GM21390 (cell line): ENCODE results near the gene EPS8L1.
"Not testable (repeated sequence)": the region's sequence is repeated elsewhere in the genome, so short reads cannot be mapped to it uniquely, and the experiment has no call there.

Source experiments
- ATAC-seq: cut with Tn5 transposase; IDR thresholded peaks from one replicate; pipeline ENCODE4 v1.9.1; 2021; ENCODE audit not compliant: unreplicated experiment

Gene EPS8L1

DNA sequence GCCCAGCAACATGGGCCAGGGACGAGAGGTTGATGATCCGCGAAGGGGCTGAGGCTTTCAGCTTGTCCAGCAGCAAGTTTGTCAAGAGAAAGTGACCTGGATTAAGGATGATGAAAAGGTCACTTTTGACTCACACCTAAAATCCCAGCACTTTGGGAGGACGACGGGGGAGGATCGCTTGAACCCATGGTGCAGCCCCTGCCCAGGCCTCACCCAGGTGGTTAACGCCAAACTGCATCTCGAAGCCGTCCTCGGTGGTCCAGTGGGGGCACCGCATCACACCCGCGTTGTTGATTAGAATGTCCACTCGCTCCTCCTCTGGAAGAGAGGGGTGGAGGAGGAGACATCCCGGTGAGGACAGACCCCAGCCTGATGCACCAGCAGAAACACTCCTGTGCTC, 27.2 kb upstream of the EPS8L1 start:
- ATAC-seq: no peak

DNA sequence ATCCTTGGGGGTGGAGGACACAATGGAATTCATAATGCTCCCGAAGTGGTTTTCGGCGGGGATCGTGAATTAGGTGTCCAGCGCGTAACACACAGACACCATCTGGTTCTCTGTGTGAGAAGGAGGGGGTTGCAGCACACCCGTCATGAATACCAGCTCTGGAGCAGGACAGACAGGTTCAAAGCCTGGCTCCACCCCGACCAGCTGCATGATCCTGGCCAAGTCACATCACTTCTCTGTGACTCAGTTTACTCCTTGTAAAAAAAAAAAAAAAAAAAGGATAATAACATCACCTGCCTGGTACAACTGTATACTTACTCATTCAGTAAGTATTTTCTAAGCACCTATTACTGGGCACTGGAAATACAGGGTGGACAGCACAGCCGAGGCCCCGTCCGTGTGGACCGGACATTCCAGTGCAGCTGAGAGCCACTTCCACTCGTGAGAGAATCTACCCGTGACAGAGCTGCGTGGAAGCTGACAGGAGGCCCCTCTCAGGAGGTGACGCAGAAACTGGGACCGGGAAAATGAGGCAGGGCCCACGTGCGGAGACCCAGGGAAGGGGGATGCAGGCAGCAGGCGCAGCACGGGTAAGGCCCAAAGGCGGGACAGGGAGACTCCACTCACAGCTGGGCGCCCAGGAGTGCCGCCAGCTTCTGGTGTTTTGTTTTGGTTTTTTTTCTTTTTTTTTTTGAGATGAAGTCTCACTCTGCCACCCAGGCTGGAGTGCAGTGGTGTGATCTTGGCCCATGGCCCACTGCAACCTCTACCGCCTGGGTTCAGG, 24.7 kb upstream of the EPS8L1 start:
- ATAC-seq: no peak

DNA sequence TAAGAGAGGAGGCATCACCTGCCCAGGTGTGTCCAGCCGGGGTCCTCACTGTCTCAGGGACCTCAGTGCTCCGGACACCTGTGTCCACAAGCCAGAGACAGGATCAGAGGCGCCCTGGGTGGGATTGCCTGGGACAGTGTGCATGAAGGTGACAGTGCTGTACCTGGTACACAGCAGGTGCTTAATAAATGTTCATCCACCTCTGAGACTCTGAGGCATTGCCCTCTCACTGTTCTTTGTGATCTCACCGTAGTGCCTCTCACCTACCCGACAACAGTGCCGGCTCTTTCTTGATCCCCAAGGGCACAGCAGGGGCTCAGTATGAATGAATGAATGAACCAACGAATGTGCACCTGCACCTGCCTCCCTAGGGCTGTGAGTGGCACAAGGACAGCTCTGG, 21.9 kb upstream of the EPS8L1 start:
- ATAC-seq: no peak

DNA sequence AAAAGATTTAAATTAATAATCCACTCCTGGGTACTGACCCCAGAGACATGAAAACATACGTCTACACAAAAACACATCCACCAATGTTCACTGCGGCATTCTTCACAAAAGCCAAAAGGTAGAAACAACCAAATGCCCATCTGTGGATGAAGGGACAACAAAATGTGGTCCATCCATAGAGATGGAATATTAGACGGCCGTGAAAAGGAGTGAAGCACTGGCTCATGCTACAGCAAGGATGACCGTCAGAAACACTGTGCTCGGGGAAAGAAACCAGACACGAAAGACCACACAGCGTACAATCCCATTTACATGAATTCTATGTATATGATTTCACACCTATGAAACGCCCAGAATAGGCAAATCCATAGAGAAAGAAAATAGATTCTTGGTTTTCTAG, 18.8 kb upstream of the EPS8L1 start:
- no peak for ATAC-seq

DNA sequence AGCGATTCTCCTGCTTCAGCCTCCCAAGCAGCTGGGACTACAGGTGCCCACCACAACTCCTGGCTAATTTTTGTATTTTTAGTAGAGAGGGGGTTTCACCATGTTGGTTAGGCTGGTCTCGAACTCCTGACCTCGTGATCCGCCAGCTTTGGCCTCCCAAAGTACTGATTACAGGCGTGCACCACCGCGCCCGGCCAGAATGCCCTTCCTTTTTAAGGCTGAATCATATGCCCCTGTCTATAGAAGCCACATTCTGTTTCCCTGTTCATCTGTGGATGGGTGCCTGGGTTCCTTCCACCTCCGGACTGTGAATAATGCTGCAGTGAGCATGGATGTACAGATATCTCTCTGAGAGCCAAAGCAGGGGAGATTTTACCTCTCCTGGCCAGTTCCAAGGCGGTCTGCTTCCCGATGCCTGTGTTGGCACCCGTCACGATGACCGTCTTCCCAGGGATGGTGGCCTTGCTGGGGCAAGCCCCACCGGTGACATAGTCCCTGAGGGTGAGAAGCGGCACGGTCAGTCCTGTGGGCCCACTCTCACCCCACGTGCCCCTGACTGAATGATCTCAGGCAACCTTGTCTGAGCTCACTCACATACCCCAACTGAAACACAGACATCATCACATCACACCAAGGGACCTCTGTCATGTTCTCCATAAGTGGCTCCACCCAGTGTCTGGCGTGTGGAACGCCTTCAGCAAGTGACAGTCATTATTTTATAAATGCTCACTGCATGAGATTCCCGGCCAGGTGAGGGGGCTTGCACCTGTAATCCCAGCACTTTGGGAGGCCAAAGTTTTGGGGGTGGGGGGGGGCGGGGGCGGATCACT, 16.7 kb upstream of the EPS8L1 start:
- no peak for ATAC-seq

DNA sequence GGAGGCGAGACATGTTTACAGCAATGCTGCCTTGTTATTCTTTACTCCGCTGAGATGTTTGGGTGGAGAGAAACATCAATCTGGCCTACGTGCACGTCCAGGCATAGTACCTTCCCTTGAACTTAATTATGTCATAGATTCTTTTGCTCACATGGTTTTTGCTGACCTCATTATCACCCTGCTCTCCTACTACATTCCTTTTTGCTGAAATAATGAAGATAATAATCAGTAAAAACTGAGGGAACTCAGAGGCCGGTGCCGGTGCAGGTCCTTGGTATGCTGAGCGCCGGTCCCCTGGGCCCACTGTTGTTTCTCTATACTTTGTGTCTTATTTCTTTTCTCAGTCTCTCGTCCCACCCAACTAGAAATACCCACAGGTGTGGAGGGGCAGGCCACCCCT, 15.4 kb upstream of the EPS8L1 start:
- ATAC-seq: not testable (repeated sequence)

DNA sequence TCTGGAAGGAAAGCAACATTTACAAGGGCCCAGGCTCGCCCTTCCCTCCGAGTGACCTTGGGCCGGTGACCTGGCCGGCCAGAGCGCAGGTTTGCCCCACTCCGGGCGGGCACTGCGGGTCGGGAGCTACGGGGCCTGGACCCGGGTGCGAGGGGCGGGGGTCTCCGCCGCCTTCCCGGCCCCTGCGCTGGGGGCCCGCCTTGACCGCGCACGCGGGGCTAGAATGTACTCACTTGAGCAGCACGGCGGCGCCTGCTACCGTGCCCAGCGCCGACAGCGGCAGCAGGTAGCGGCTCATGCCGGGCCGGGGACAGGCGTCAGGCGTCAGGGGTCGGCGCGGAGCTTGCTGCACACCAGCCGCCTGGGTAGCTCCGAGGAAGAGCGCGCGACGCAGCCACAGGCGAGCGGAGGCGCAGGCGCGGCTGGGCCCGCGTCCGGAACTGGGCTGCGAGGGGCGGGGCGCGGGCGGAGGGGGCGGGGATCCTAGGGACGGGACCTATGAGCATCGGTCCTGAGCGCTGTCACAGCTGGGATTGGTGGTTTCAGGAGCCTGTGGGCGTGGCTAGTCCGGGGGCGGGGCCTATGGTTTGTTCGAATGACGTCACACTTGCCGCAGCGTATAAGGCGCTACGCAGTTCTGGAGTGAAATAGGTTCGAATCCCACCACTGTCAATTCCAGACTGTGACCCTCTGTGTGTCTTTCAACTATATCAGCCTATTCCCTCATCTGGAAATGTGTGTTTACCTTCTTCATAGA, 12.8 kb upstream of the EPS8L1 start, which contains the start of gene RDH13:
RDH13 (minus strand) TSS at position 414 of the 757 bp plus-strand sequence; CDS start at position 298, 116 bp downstream.
- peak; percentile 81 for ATAC-seq

DNA sequence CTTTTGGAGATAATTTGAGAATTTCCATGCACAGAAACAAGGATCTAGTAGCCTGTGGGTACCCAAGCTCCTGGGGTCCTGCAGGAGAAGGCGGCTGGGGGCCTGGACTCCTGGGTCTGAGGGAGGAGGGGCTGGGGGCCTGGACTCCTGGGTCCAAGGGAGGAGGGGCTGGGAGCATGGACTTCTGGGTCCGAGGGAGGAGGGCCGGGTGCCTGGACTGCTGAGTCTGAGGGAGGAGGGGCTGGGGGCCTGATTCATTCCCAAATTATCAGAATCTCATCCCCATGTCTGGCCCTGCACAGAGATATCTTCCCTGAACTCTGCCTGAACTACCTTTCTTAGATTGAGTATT, 12.2 kb upstream of the EPS8L1 start:
- ATAC-seq: no peak

DNA sequence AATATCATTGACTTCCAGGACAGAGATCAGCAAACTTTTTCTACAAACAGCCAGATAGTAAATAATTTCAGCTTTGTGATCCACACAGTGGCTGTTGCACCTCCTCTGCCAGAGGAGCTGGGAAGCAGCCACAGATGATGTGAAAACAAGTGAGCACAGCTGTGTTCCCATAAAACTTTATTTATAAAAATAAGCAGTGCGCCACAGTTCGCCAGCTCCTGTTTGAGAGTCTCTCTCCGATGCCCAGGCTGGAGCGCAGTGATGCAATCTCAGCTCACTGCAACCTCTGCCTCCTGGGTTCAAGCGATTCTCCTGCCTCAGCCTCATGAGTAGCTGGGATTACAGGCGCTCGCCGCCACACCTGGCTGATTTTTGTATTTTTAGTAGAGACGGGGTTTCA, 10.2 kb upstream of the EPS8L1 start:
- ATAC-seq: not testable (repeated sequence)

DNA sequence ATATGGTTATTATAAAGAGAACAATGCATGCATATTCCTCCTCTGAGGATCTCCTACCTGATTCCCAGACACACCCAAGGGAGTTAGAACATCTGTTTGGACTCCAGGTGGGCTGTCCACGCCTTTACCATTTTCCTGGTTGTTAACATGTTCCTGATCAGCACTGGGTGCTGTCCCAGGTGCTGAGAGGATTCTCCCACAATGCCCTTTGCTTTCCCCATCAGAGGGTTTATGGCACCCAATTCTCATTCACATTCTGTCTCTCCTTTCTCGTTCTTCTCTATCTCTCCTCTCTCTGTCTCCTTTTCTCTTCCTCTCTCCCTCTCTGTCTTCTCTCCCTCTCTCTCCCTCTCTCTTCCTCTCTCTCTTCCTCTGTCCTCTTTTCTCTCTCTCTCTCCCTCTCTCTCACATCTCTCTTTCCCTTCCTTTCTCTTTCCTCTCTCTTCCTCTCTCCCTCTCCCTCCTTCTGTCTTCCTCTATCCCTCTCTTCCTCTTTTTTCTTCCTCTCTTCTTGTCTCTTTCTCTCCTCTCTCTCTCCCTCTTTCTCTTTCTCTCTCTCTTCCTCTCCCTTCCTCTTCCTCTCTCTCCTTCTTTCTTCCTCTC, 9.5 kb upstream of the EPS8L1 start:
- no peak for ATAC-seq

DNA sequence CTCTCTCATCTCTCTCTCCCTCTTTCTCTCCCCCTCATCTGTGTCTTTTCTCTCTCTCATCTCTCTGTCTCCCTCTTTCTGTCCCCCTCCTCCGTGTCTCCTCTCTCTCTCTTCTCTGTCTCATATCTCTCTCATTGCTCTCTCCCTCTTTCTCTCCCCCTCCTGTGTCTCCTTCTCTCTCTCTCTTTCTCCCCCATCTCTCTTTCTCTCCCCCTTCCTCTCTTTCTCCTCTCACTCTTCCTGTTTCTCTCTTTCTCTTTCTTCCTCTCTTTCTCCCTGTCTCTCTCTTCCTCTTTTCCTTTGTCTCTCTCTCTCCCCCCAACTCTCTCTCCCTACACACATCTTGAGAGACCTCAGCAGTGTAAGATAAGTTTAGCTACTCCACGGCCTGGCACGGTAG, 7.8 kb upstream of the EPS8L1 start:
- ATAC-seq: no peak

DNA sequence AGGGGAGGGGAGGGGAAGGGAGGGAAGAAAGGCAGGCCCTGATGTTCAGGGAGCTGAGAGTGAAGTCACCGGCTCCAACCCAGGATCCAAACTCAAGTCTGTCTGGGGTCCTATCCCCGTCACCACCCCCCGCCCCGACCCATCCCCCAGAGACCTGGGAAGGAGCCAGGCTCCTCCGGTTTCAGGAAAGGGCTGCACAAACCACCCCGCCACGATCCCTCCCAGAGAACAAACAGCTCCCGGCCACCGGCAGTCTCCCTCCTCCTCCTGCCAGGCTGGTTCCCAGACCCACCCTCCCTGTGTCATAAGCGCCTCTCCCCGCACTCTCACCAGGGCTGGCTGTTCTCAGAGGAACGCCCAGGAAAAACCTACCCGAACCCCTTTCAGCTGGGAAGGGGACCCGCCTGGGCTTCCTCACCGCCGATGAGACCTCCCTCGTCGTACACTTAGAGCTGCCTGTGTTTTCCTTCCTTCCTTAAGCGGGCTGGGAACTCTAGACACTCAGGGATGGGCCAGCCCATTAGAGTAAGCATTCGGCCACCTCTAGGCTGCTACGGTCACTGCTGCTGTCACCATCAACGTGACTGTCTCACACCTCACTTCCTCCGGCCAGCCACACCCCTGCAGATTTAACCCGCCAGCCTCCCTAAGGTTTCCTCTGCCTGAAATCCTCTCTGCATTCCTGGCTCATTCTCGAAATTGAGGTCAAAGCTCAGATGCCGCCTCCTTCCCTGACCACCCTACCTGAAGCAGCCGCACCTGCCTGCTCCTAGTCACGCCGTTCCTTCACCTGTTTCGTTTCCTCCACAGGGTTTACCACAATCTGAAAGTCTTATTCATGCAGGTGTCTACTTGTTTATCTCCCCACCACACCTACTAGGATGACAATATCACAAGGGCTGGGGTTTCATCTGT, 6.5 kb upstream of the EPS8L1 start:
- no peak for ATAC-seq

DNA sequence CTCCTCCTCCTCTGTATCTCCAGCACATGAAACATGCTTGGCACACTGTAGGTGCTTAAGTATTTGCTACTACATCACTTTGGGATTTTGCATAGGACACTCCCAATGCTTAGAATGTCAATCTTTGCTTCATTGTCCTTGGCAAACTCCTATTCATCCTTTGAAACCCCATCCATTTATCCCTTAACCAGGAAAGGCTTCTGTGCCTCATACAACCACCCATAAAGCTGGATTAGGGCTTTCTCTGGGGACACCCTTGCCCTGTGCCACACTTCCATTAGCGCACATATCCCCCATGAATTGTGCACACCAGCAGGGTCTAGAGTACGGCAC, 5.8 kb upstream of the EPS8L1 start:
- ATAC-seq: no peak

DNA sequence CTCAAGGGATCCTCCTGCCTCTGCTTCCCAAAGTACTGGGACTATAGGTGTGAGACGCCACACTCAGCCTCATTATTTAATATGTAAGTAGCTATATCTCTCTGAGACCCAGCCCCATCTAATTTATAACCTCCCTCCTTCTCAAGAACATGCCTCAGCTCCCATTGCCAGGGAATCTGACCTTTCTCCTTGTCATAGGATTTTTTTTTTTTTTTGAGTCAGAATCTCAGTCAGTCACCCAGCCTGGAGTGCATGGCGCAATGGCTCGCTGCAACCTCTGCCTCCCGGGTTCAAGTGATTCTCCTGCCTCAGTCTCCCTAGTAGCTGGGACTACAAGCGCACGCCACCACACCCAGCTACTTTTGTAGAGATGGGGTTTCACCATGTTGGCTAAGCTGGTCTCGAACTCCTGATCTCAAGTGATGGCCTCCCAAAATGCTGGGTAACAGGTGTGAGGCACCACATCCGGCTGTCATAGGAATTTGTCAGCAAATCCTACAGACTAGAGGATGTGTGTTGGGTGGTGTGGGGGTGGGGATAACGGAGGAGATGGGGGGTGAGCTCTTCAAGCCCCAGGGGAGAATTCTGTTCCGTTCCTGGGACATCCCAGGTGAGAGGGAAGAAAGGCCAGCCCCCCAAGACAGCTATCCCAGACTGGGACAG, 5.1 kb upstream of the EPS8L1 start:
- no peak for ATAC-seq

DNA sequence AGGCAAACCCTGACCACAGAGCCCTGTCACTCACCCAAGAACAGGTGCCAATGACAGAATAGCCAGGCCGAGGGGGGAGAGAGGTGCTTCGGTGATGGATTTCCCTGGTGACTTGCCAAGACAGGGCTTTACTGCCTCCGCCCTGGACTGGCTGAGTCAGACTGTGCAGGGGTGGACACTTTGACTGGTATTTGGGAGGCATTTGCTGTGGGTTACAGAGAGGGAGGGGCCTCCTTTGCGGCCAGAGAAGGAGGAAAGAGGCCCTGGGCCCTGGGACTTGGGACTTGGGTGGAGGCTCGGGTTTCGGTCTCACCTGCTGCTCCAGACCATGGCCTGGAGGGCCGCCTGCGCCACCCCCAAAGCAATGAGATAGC, 4.6 kb upstream of the EPS8L1 start:
- ATAC-seq: no peak

DNA sequence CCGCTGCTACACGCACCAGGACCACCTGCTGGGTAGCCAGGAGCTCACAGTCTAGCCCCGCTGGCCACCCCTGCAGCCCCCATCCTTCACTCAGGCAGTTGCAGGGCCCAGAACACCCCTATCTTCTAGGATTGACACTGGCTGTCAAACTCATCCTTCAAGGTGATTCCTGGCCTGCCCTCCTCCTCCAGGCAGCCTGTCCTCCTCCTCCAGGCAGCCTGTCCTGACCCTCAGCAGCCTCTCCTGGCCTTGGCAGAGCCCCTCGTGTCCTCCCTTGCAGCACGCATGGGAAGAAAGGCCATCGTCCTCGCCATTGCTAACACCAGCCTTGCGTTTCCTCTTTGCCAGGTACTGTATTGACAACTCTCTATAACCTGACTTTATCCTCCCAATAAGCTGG, 3.8 kb upstream of the EPS8L1 start:
- ATAC-seq: no peak

DNA sequence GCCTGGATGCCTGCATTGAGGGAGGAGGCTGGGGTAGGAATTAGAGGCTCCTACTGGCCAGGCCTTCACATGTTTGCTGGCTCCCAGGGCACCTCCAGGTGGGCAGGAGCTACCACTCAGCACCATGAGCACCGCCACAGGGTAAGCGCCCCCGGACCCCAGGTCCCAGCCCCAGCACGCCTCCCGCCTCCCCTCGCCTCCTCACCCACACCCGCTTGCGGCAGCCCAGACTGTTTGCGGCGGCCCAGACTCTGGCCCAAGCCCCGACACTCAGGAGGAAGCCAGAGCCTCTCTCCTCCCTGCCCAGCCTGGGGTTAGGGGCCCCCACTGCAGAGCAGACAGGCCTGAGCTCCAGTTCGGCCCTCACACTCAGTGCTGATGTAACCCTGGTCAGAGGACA, 652 bp downstream of the EPS8L1 start:
- ATAC-seq: no peak

DNA sequence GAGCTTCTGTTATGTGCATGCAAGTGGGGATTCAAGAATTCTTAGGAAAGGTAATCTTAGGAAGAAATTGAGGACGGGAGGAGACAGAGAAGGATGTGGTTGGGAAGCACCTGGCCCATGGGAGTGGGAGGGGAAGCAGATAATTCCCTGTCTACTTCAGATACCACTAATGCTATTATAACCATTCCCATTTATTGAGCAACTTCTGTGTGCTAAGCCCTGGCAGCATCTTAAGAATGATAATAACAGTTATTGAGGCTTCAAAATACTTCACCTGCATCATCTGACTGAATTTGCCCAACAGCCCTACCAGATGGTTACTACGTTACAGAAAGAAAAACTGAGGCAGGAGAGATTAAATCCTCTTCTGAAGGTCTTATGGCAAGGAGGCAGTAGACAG, 1.4 kb downstream of the EPS8L1 start:
- no peak for ATAC-seq

DNA sequence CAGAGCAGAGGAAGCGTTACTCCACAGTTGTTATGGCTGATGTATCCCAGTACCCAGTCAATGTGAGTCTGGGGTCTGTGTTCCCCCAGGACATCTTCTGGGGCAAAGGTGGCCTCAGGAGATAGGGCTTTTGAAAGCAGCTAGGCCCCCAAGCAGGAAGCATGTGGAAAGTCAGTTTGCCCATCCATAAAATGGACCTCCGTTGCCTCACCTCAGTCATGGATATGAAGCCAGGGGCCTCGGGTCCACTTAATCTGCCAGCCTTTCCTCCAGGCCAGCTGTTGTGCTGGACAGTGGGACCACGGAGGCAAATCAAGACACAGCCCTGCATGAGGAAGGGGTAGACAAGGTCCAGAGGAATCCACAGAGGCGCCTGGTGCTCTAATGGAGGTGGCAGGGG, 3.3 kb downstream of the EPS8L1 start:
- no peak for ATAC-seq
